H9 (cell line): ENCODE measurements around the gene DHPS. TPM values are rescaled to one million over a fixed set of nuclear protein-coding genes. Genes with fewer than 3 reads are reported as not detected.
A peak's percentile ranks its signal among the peaks of the same experiment; 100 is the strongest.

ENCODE experiments used
- DNase-seq: peaks from one replicate; pipeline ENCODE4 v3.0.0-alpha.2; 2017
- H2AFZ ChIP-seq: one replicate; pipeline ENCODE4 v1.6.1; 2013; ENCODE audit warnings: mild to moderate bottlenecking, low read length, control low read depth, moderate library complexity
- H2AK5ac ChIP-seq: 2 replicates; pipeline ENCODE4 v1.6.1; 2013; ENCODE audit warnings: low read length, control low read depth, mixed read lengths; ENCODE audit not compliant: insufficient read length
- H2BK120ac ChIP-seq: one replicate; pipeline ENCODE4 v1.6.1; 2013; ENCODE audit warnings: low read depth, mild to moderate bottlenecking, low read length, control low read depth, inconsistent platforms; ENCODE audit not compliant: poor library complexity, severe bottlenecking
- H2BK12ac ChIP-seq: 2 replicates; pipeline ENCODE4 v1.6.1; 2013; ENCODE audit warnings: low read length, control low read depth, mixed read lengths, low read depth; ENCODE audit not compliant: insufficient read length
- H2BK15ac ChIP-seq: 2 replicates; pipeline ENCODE4 v1.6.1; 2013; ENCODE audit warnings: low read depth, low read length, control low read depth
- H2BK20ac ChIP-seq: one replicate; pipeline ENCODE4 v1.6.1; 2013; ENCODE audit warnings: low read depth, mild to moderate bottlenecking, low read length, control low read depth, inconsistent platforms; ENCODE audit not compliant: poor library complexity, severe bottlenecking
- H2BK5ac ChIP-seq: 2 replicates; pipeline ENCODE4 v1.6.1; 2013; ENCODE audit warnings: low read length, control low read depth, mixed read lengths; ENCODE audit not compliant: insufficient read length
- H3K14ac ChIP-seq: 2 replicates; pipeline ENCODE4 v1.6.1; 2013; ENCODE audit warnings: low read length, control low read depth; ENCODE audit not compliant: insufficient read depth
- H3K18ac ChIP-seq: 2 replicates; pipeline ENCODE4 v1.6.1; 2013; ENCODE audit warnings: low read depth, mild to moderate bottlenecking, mixed read lengths, low read length, control low read depth; ENCODE audit not compliant: insufficient read length
- H3K23ac ChIP-seq: 2 replicates; pipeline ENCODE4 v1.6.1; 2013; ENCODE audit warnings: low read length, control low read depth, mixed read lengths, low read depth; ENCODE audit not compliant: insufficient read length
- H3K23me2 ChIP-seq: 2 replicates; pipeline ENCODE4 v1.6.1; 2013; ENCODE audit warnings: low read depth, mild to moderate bottlenecking, mixed read lengths, low read length, control low read depth; ENCODE audit not compliant: insufficient read length, poor library complexity, severe bottlenecking
- H3K27ac ChIP-seq: 2 replicates; pipeline ENCODE4 v1.5.1; 2013; ENCODE audit warnings: low read length, control low read depth, mixed read lengths, low read depth; ENCODE audit not compliant: insufficient read length
- H3K27me3 ChIP-seq: 2 replicates; pipeline ENCODE4 v1.6.1; 2013; ENCODE audit warnings: low read length, control low read depth, inconsistent platforms; ENCODE audit not compliant: insufficient read depth
- H3K4ac ChIP-seq: 2 replicates; pipeline ENCODE4 v1.6.1; 2013; ENCODE audit warnings: low read depth, mild to moderate bottlenecking, control low read depth, inconsistent platforms, low read length, moderate library complexity
- H3K4me1 ChIP-seq: 2 replicates; pipeline ENCODE4 v1.6.1; 2013; ENCODE audit warnings: low read length, control low read depth, inconsistent platforms; ENCODE audit not compliant: insufficient read depth
- H3K4me2 ChIP-seq: 2 replicates; pipeline ENCODE4 v1.6.1; 2013; ENCODE audit warnings: low read length, control low read depth, mixed read lengths; ENCODE audit not compliant: insufficient read length, insufficient read depth
- H3K56ac ChIP-seq: 2 replicates; pipeline ENCODE4 v1.6.1; 2013; ENCODE audit warnings: low read depth, mild to moderate bottlenecking, mixed read lengths, low read length, control low read depth; ENCODE audit not compliant: insufficient read length
- H3K79me1 ChIP-seq: 2 replicates; pipeline ENCODE4 v1.6.1; 2013; ENCODE audit warnings: low read depth, mild to moderate bottlenecking, moderate library complexity, low read length, control low read depth, inconsistent platforms; ENCODE audit not compliant: insufficient read depth, poor library complexity, severe bottlenecking
- H3K79me2 ChIP-seq: 2 replicates; pipeline ENCODE4 v1.6.1; 2013; ENCODE audit warnings: low read length, control low read depth, inconsistent platforms; ENCODE audit not compliant: insufficient read depth
- H3K9ac ChIP-seq: 2 replicates; pipeline ENCODE4 v1.6.1; 2013; ENCODE audit warnings: low read length, control low read depth, mixed read lengths; ENCODE audit not compliant: insufficient read length; ENCODE audit errors: extremely low read depth
- H3K9me3 ChIP-seq: one replicate; pipeline ENCODE4 v1.6.1; 2013; ENCODE audit warnings: low read depth, low read length, inconsistent platforms; ENCODE audit not compliant: control insufficient read depth
- H3T11ph ChIP-seq: one replicate; pipeline ENCODE4 v1.6.1; 2013; ENCODE audit warnings: mild to moderate bottlenecking, low read length, control low read depth, inconsistent platforms
- H4K20me1 ChIP-seq: one replicate; pipeline ENCODE4 v1.6.1; 2013; ENCODE audit not compliant: control insufficient read depth, insufficient read length, insufficient read depth
- H4K5ac ChIP-seq: 2 replicates; pipeline ENCODE4 v1.6.1; 2013; ENCODE audit warnings: low read depth, mild to moderate bottlenecking, mixed read lengths, low read length, control low read depth; ENCODE audit not compliant: insufficient read length
- H4K8ac ChIP-seq: replicated peaks from 2 replicates; pipeline ENCODE4 v1.6.1; 2013; ENCODE audit warnings: low read length, control low read depth, mixed read lengths, low read depth; ENCODE audit not compliant: insufficient read length
- H4K91ac ChIP-seq: 2 replicates; pipeline ENCODE4 v1.6.1; 2013; ENCODE audit warnings: low read depth, mild to moderate bottlenecking, moderate library complexity, mixed read lengths, low read length, control low read depth; ENCODE audit not compliant: insufficient read length
- H3K27ac Mint-ChIP-seq, 3 experiments: 2 replicates in 2 of 3; 3 replicates in 1 of 3; pipeline ENCODE4 v1.8.0; 2020 to 2021; ENCODE audit warnings: mixed read lengths in 3 of 3, mild to moderate bottlenecking in 1 of 3, moderate library complexity in 1 of 3
- H3K27me3 Mint-ChIP-seq: 2 replicates; pipeline ENCODE4 v1.8.0; 2021; ENCODE audit warnings: low read depth, mild to moderate bottlenecking, moderate library complexity, mixed read lengths
- H3K36me3 Mint-ChIP-seq, 3 experiments: 2 replicates in 2 of 3; 3 replicates in 1 of 3; pipeline ENCODE4 v1.8.0; 2020 to 2021; ENCODE audit warnings: low read depth in 3 of 3, mixed read lengths in 3 of 3; ENCODE audit not compliant: insufficient read depth in 1 of 3
- H3K4me1 Mint-ChIP-seq, 2 experiments: 2 replicates each; pipeline ENCODE4 v1.8.0; 2020; ENCODE audit warnings: mixed read lengths in 2 of 2
- H3K4me3 Mint-ChIP-seq, 2 experiments: 2 replicates in 1 of 2; 3 replicates in 1 of 2; pipeline ENCODE4 v1.8.0; 2020 to 2021; ENCODE audit warnings: mild to moderate bottlenecking in 2 of 2, mixed read lengths in 2 of 2, moderate library complexity in 1 of 2
- H3K9me3 Mint-ChIP-seq, 2 experiments: 2 replicates in 1 of 2; 3 replicates in 1 of 2; pipeline ENCODE4 v1.8.0; 2020; ENCODE audit warnings: mild to moderate bottlenecking in 2 of 2, mixed read lengths in 2 of 2, moderate library complexity in 1 of 2
- CTCF ChIP-seq: fragments of 200-600 bp; sonication (generic); conservative IDR thresholded peaks from 3 replicates; pipeline ENCODE4 v1.8.0; 2021; ENCODE audit warnings: antibody characterized with exemption, mild to moderate bottlenecking
- WGBS: extraction: QIAGEN DNeasy Blood & Tissue Kit; methylation state at CpG from one replicate; pipeline ENCODE4 v1.1.7; 2013; ENCODE audit warnings: missing lambda C conversion rate, low lambda C conversion rate, mixed read lengths; ENCODE audit not compliant: insufficient read length; ENCODE audit errors: extremely low coverage; 5-methylcytosine and 5-hydroxymethylcytosine counted together
- total RNA-seq: library from RNA; stranded (reverse); gene quantifications from 2 replicates; pipeline ENCODE4 v1.2.1, GENCODE V29; 2021

The DHPS gene
- total RNA-seq, 1 experiment from 2014 or later: 94.9 TPM

DNA sequence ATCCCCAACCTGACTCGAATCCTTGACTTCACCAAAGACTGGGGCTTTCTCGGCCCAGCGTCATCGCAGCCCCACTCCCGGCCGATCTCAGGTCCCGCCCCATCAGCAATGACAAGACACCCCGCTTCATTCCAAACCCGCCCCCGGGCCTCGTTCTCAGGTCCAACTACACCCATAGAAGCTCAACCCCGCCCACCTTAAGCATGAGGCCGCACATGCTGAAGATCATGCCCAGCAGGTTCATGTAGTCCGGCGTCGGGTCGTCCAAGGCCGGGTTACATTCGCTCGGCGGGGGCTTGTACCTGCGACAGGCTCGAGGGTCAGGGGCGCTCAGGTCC, 12.8 kb downstream of the DHPS start:
- Histone ChIP-seq H3K23me2 (peaks cover 24% of the 10 kb centered on the region), H2AFZ (no peak overlapping the region), H3K4ac (no peak overlapping the region), H3K18ac (no peak overlapping the region), H3K79me1 (no peaks in the 10 kb centered on the region), H3K14ac (no peak overlapping the region), H4K20me1 (no peaks in the 10 kb centered on the region), H2BK120ac (no peak overlapping the region), H2BK20ac (no peak overlapping the region), H2BK15ac (no peak overlapping the region), H3K27me3 (no peaks in the 10 kb centered on the region), H2BK12ac (no peak overlapping the region), H3K56ac (no peak overlapping the region), H2AK5ac (no peak overlapping the region), H2BK5ac (no peak overlapping the region), H3K4me2 (peak overlapping the region; percentile 64), H3K9me3 (no peaks in the 10 kb centered on the region), H3T11ph (no peak overlapping the region), H4K91ac (no peak overlapping the region), H3K23ac (no peak overlapping the region), H3K4me1 (no peaks in the 10 kb centered on the region), H3K9ac (peak overlapping the region; percentile 30), H4K8ac (no peak overlapping the region), H4K5ac (no peak overlapping the region), H3K79me2 (no peaks in the 10 kb centered on the region), H3K27ac (no peak overlapping the region)
- peaks cover 2% of the 10 kb centered on the region for H3K27me3 Mint-ChIP-seq
- DNase-seq: no peak
- peaks cover 27 to 50% of the 10 kb centered on the region in 2 experiments for H3K4me1 Mint-ChIP-seq
- WGBS: no CpG with 5 or more reads among the region's 24 CpGs
- H3K27ac Mint-ChIP-seq: peak overlapping the region; percentile 60 to 100 (median 100); a peak in 6 of 7 replicates
- peak overlapping the region; percentile 93 to 94 for H3K4me3 Mint-ChIP-seq
- H3K9me3 Mint-ChIP-seq: peaks cover 0 to 1% of the 10 kb centered on the region in 2 experiments; a peak in 2 of 5 replicates
- no peak for TF ChIP-seq CTCF
- peaks cover 10 to 35% (median 27%) of the 10 kb centered on the region in 3 experiments for H3K36me3 Mint-ChIP-seq
